Measurements from ENCODE around the gene SEC16B. TPM values are rescaled to one million over a fixed set of nuclear protein-coding genes. Genes with fewer than 3 reads are reported as not detected.

The SEC16B gene
- total RNA-seq, 2 experiments from 2014 or later = not detected

DNA sequence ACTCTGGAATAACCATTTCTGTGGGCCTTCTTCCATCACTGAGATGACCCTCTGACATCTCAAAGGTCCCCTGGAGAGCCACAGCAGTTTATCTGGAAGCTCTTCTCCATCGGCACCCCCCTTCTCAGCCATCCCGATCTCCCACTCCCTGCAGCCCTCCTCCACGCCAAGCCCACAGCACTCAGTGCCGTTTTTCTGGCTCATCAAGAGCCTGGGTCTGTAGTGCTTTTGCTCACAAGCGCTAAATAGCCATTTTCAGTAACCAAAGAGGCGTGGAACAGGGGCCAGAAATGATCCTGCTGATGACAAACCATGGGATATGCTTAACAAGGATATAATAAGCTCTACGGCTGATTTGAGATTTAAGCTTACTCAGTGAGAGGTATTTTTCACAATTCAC, 17.6 kb downstream of the SEC16B start:
- H3K36me3 ChIP-seq (ENCODE audit: insufficient read depth, low read length) = no peaks in the 10 kb centered on the region
- no peak overlapping the region for H3K4me3 ChIP-seq (ENCODE audit: low read depth, low read length, poor library complexity, severe bottlenecking)
- intact Hi-C loops (cut with micrococcal nuclease; ENCODE audit: unreplicated experiment) = no loop called here
- H4K20me1 ChIP-seq (ENCODE audit: insufficient read depth, low read length) = no peaks in the 10 kb centered on the region
- H2AFZ ChIP-seq (ENCODE audit: low read length) = no peak overlapping the region
- CTCF ChIA-PET (ENCODE audit: unreplicated experiment) = no interaction called here
- no peak for TF ChIP-seq EZH2phosphoT487 (IDR thresholded peaks at IDR 0.05; ENCODE audit: borderline replicate concordance, low read depth, low read length)
- no peak for TF ChIP-seq CTCF (conservative IDR thresholded peaks at IDR 0.05; ENCODE audit: low read length)
- no peak overlapping the region for H3K4me2 ChIP-seq (ENCODE audit: low read length)
- no peak overlapping the region for H3K27ac ChIP-seq (ENCODE audit: low read depth, low read length, poor library complexity, severe bottlenecking)
- DNase-seq (ENCODE audit: low spot score) = no peak
- no TSS peak for BruUV-seq (replicated peaks)
- H3K79me2 ChIP-seq (ENCODE audit: insufficient read depth, low read depth, low read length) = no peaks in the 10 kb centered on the region
- H3K4me1 ChIP-seq (ENCODE audit: insufficient read depth, low read length, poor library complexity, severe bottlenecking) = no peaks in the 10 kb centered on the region
- no peaks in the 10 kb centered on the region for H3K9me2 ChIP-seq (ENCODE audit: insufficient read depth, low read length)
- POLR2A ChIA-PET = no interaction called here
- no peaks in the 10 kb centered on the region for H3K9me3 ChIP-seq (ENCODE audit: low read length)

GRCh38 chr1:177950506-177950905, 19.4 kb downstream of the SEC16B start:
- no peak overlapping the region for H3K4me3 ChIP-seq (ENCODE audit: low read depth, low read length, poor library complexity, severe bottlenecking)
- no peaks in the 10 kb centered on the region for H3K36me3 ChIP-seq (ENCODE audit: insufficient read depth, low read length)
- H3K79me2 ChIP-seq (ENCODE audit: insufficient read depth, low read depth, low read length) = no peaks in the 10 kb centered on the region
- no peaks in the 10 kb centered on the region for H3K9me3 ChIP-seq (ENCODE audit: low read length)
- intact Hi-C loops (cut with micrococcal nuclease; ENCODE audit: unreplicated experiment) = no loop called here
- no peak for DNase-seq (ENCODE audit: low spot score)
- no peak for TF ChIP-seq EZH2phosphoT487 (IDR thresholded peaks at IDR 0.05; ENCODE audit: borderline replicate concordance, low read depth, low read length)
- no peak for TF ChIP-seq CTCF (conservative IDR thresholded peaks at IDR 0.05; ENCODE audit: low read length)
- no peaks in the 10 kb centered on the region for H3K4me1 ChIP-seq (ENCODE audit: insufficient read depth, low read length, poor library complexity, severe bottlenecking)
- H3K27ac ChIP-seq (ENCODE audit: low read depth, low read length, poor library complexity, severe bottlenecking) = no peak overlapping the region
- H3K4me2 ChIP-seq (ENCODE audit: low read length) = no peak overlapping the region
- no peaks in the 10 kb centered on the region for H4K20me1 ChIP-seq (ENCODE audit: insufficient read depth, low read length)
- H2AFZ ChIP-seq (ENCODE audit: low read length) = no peak overlapping the region
- CTCF ChIA-PET (ENCODE audit: unreplicated experiment) = no interaction called here
- POLR2A ChIA-PET = no interaction called here
- BruUV-seq (replicated peaks) = no TSS peak
- no peaks in the 10 kb centered on the region for H3K9me2 ChIP-seq (ENCODE audit: insufficient read depth, low read length)

- H2AFZ ChIP-seq (ENCODE audit: low read length) = no peak overlapping the region
- POLR2A ChIA-PET = interaction anchor here (0.6 to 0.7 kb wide), 2 partner anchors 12 to 1022 kb away, joined by 3 to 4 read pairs; no protein-coding TSS in a partner anchor
These were observed 21.4 kb downstream of the SEC16B start for GRCh38 chr1:177948336-177948972.

More at GRCh38 chr1:177948336-177948972, 21.4 kb downstream of the SEC16B start:
- no peaks in the 10 kb centered on the region for H3K79me2 ChIP-seq (ENCODE audit: insufficient read depth, low read depth, low read length)
- intact Hi-C loops (cut with micrococcal nuclease; ENCODE audit: unreplicated experiment) = loop anchor here (5.0 kb wide), 1 partner anchor 1051 kb away; no protein-coding TSS in a partner anchor
- H3K27ac ChIP-seq (ENCODE audit: low read depth, low read length, poor library complexity, severe bottlenecking) = no peak overlapping the region
- BruUV-seq (replicated peaks) = no TSS peak
- H3K9me2 ChIP-seq (ENCODE audit: insufficient read depth, low read length) = no peaks in the 10 kb centered on the region
- no peak overlapping the region for H3K4me3 ChIP-seq (ENCODE audit: low read depth, low read length, poor library complexity, severe bottlenecking)
- H3K4me2 ChIP-seq (ENCODE audit: low read length) = no peak overlapping the region
- CTCF ChIA-PET (ENCODE audit: unreplicated experiment) = no interaction called here
- no peaks in the 10 kb centered on the region for H3K9me3 ChIP-seq (ENCODE audit: low read length)
- DNase-seq (ENCODE audit: low spot score) = peak; percentile 52
- TF ChIP-seq CTCF (conservative IDR thresholded peaks at IDR 0.05; ENCODE audit: low read length) (peak; percentile 88), EZH2phosphoT487 (IDR thresholded peaks at IDR 0.05; ENCODE audit: borderline replicate concordance, low read depth, low read length) (no peak)
- H4K20me1 ChIP-seq (ENCODE audit: insufficient read depth, low read length) = no peaks in the 10 kb centered on the region
- H3K4me1 ChIP-seq (ENCODE audit: insufficient read depth, low read length, poor library complexity, severe bottlenecking) = no peaks in the 10 kb centered on the region
- no peaks in the 10 kb centered on the region for H3K36me3 ChIP-seq (ENCODE audit: insufficient read depth, low read length)

Measured in OCI-LY7 (cell line).